ENCODE results near the gene RAB35. TPM values are rescaled to one million over a fixed set of nuclear protein-coding genes. Genes with fewer than 3 reads are reported as not detected.

The RAB35 gene
- total and polyA plus RNA-seq, 9 donors: 14.1 to 48.5 (median 39.3) TPM

GRCh38 chr12:120075034-120075616 lies 41.4 kb downstream of the RAB35 start:
- H3K27ac ChIP-seq: no peak overlapping the region
- no peaks in the 10 kb centered on the region for H3K36me3 ChIP-seq
- no peaks in the 10 kb centered on the region for H3K9me3 ChIP-seq
- intact Hi-C loops (cut with DNase I): no loop called here
- no peak for DNase-seq
- TF ChIP-seq CTCF (IDR thresholded peaks at IDR 0.05): no peak
- TF ChIP-seq POLR2A (IDR thresholded peaks at IDR 0.05): no peak
- TF ChIP-seq EP300 (IDR thresholded peaks at IDR 0.05): no peak
- H3K4me1 ChIP-seq (ENCODE audit: insufficient read depth): no peaks in the 10 kb centered on the region
- WGBS, 3 donors: 86 to 92% (median 91%) methylated on average over 7 of the region's 7 CpGs
- H3K4me3 ChIP-seq: no peak overlapping the region
- H3K27me3 ChIP-seq: no peaks in the 10 kb centered on the region

GRCh38 chr12:120072472-120073249 lies 43.9 kb downstream of the RAB35 start:
- WGBS, 3 donors: 86 to 91% (median 88%) methylated on average over 18 of the region's 18 CpGs

GRCh38 chr12:120071493-120072020 lies 45.0 kb downstream of the RAB35 start:
- TF ChIP-seq EP300 (IDR thresholded peaks at IDR 0.05) (no peak), CTCF (IDR thresholded peaks at IDR 0.05) (no peak), POLR2A (IDR thresholded peaks at IDR 0.05) (no peak)
- H3K27ac ChIP-seq: no peak overlapping the region
- no peak overlapping the region for H3K4me3 ChIP-seq
- H3K36me3 ChIP-seq: no peaks in the 10 kb centered on the region
- no peaks in the 10 kb centered on the region for H3K4me1 ChIP-seq (ENCODE audit: insufficient read depth)
- H3K27me3 ChIP-seq: no peaks in the 10 kb centered on the region
- DNase-seq: no peak
- intact Hi-C loops (cut with DNase I): no loop called here
- no peaks in the 10 kb centered on the region for H3K9me3 ChIP-seq
- 87 to 94% (median 87%) methylated on average over 6 of the region's 6 CpGs for WGBS, 3 donors

More at GRCh38 chr12:120072472-120073249, 43.9 kb downstream of the RAB35 start:
- Histone ChIP-seq H3K4me3 (no peak overlapping the region), H3K36me3 (no peaks in the 10 kb centered on the region), H3K9me3 (no peaks in the 10 kb centered on the region), H3K4me1 (ENCODE audit: insufficient read depth) (no peaks in the 10 kb centered on the region), H3K27ac (no peak overlapping the region), H3K27me3 (no peaks in the 10 kb centered on the region)
- TF ChIP-seq POLR2A (IDR thresholded peaks at IDR 0.05) (no peak), EP300 (IDR thresholded peaks at IDR 0.05) (no peak), CTCF (IDR thresholded peaks at IDR 0.05) (no peak)
- DNase-seq: no peak
- intact Hi-C loops (cut with DNase I): no loop called here

GRCh38 chr12:120069278-120069677 lies 47.3 kb downstream of the RAB35 start:
- H3K27ac ChIP-seq: no peak overlapping the region
- no peak for TF ChIP-seq CTCF (IDR thresholded peaks at IDR 0.05)
- TF ChIP-seq EP300 (IDR thresholded peaks at IDR 0.05): no peak
- no peak for TF ChIP-seq POLR2A (IDR thresholded peaks at IDR 0.05)
- no peak overlapping the region for H3K4me3 ChIP-seq
- intact Hi-C loops (cut with DNase I): no loop called here
- WGBS, 3 donors: 64 to 75% (median 74%) methylated on average over 5 of the region's 5 CpGs
- H3K36me3 ChIP-seq: no peaks in the 10 kb centered on the region
- H3K27me3 ChIP-seq: no peaks in the 10 kb centered on the region
- H3K4me1 ChIP-seq (ENCODE audit: insufficient read depth): no peaks in the 10 kb centered on the region
- H3K9me3 ChIP-seq: no peaks in the 10 kb centered on the region
- DNase-seq: no peak

Measured in ovary (tissue), 9 donors.